ENCODE data around the gene ZNF385B. TPM values are rescaled to one million over a fixed set of nuclear protein-coding genes. Genes with fewer than 3 reads are reported as not detected.

Gene ZNF385B
- total and polyA plus RNA-seq, 9 donors = 4.8 to 20.9 (median 9.1) TPM

DNA sequence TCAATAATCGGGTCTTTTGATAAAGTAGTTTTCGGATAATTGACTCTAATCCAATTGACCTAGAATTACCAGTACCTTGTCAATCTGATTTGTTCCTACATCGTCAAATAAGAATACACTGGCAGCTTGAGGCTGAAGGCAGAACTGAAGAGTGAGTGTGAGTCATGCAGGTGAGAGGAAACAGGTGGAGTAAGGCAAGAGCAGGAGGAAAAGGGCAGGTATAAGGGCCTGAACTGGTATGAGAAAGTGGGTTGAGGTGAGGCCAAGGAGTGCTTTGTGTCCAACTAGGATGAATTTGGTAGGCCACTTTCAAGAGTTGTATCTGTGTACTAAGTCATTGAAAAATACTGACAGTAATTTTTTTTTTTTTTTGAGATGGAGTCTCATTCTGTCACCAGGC is 186.0 kb downstream of the ZNF385B start:
- H3K27ac ChIP-seq = no peak overlapping the region
- intact Hi-C loops (cut with DNase I) = no loop called here
- no peaks in the 10 kb centered on the region for H3K4me1 ChIP-seq (ENCODE audit: insufficient read depth)
- DNase-seq = no peak
- H3K4me3 ChIP-seq = no peak overlapping the region
- TF ChIP-seq POLR2A (IDR thresholded peaks at IDR 0.05) = no peak
- no peak for TF ChIP-seq EP300 (IDR thresholded peaks at IDR 0.05)
- TF ChIP-seq, protein P1, sequence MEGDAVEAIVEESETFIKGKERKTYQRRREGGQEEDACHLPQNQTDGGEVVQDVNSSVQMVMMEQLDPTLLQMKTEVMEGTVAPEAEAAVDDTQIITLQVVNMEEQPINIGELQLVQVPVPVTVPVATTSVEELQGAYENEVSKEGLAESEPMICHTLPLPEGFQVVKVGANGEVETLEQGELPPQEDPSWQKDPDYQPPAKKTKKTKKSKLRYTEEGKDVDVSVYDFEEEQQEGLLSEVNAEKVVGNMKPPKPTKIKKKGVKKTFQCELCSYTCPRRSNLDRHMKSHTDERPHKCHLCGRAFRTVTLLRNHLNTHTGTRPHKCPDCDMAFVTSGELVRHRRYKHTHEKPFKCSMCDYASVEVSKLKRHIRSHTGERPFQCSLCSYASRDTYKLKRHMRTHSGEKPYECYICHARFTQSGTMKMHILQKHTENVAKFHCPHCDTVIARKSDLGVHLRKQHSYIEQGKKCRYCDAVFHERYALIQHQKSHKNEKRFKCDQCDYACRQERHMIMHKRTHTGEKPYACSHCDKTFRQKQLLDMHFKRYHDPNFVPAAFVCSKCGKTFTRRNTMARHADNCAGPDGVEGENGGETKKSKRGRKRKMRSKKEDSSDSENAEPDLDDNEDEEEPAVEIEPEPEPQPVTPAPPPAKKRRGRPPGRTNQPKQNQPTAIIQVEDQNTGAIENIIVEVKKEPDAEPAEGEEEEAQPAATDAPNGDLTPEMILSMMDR (IDR thresholded peaks at IDR 0.05) = no peak
- WGBS, 3 donors = 94 to 99% (median 98%) methylated on average over 3 of the region's 3 CpGs
- no peaks in the 10 kb centered on the region for H3K36me3 ChIP-seq
- H3K27me3 ChIP-seq = no peaks in the 10 kb centered on the region
- no peaks in the 10 kb centered on the region for H3K9me3 ChIP-seq

DNA sequence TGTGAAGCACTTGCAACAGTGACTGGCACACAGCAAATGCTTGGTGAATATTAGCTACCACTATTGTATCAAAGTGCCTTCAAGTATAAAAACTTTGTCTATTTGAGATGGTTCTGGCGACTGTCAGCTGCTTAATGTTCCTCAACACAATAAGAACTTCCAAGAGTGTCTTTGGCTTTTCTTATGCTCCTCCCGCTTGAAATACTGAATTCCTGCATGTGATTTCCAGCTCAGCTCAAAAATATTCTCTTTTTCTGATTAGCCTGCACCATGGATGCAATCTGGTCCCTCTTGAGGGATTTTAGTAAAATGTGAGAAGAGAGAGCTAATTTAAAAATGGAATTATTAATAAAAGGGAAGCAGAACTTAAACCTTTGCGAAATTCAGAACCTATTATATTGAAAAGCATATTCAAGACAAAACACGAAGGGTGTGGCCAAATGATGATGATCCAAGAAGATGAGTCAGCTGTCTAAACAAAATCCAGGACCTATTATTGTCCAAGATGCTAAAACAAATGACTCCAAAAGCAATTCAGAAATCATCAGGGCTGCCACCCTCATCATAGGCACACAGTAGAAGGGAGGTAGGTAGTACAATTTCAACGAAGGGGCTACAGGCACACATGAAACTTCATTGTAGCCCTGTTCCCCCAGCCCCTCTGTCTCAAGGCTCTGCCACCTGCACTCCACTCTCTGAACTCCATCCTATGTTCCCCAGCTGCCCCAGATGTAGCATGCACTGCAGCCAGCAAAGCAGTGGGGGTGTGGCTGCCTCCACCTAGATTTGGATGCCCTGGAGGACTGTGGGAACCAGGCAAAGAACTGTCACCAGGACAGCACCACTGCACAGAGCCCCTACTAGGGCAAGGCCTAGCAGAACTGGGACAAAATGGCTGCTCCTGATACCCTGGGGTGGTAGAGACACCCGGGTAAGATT is 190.1 kb downstream of the ZNF385B start:
- no peaks in the 10 kb centered on the region for H3K9me3 ChIP-seq
- H3K4me3 ChIP-seq = no peak overlapping the region
- no peaks in the 10 kb centered on the region for H3K4me1 ChIP-seq (ENCODE audit: insufficient read depth)
- H3K27ac ChIP-seq = no peak overlapping the region
- WGBS, 3 donors = 85 to 91% (median 87%) methylated on average over 6 of the region's 6 CpGs
- DNase-seq = no peak
- no peaks in the 10 kb centered on the region for H3K36me3 ChIP-seq
- TF ChIP-seq, protein P1 (IDR thresholded peaks at IDR 0.05) = no peak
- TF ChIP-seq POLR2A (IDR thresholded peaks at IDR 0.05) = no peak
- no peak for TF ChIP-seq EP300 (IDR thresholded peaks at IDR 0.05)
- intact Hi-C loops (cut with DNase I) = no loop called here
- H3K27me3 ChIP-seq = no peaks in the 10 kb centered on the region

- TF ChIP-seq, protein P1 (IDR thresholded peaks at IDR 0.05) = no peak
- no peak for TF ChIP-seq POLR2A (IDR thresholded peaks at IDR 0.05)
- intact Hi-C loops (cut with DNase I) = no loop called here
- 90 to 94% (median 90%) methylated on average over 2 of the region's 2 CpGs for WGBS, 3 donors
Measured at GRCh38 chr2:179669196-179669595, 192.2 kb downstream of the ZNF385B start.

GRCh38 chr2:179664972-179665812 is 196.2 kb downstream of the ZNF385B start:
- intact Hi-C loops (cut with DNase I) = no loop called here
- WGBS, 3 donors = 90 to 94% (median 92%) methylated on average over 12 of the region's 12 CpGs

More at GRCh38 chr2:179669196-179669595, 192.2 kb downstream of the ZNF385B start:
- DNase-seq = no peak
- no peaks in the 10 kb centered on the region for H3K4me1 ChIP-seq (ENCODE audit: insufficient read depth)
- H3K27ac ChIP-seq = no peak overlapping the region
- H3K4me3 ChIP-seq = no peak overlapping the region
- H3K27me3 ChIP-seq = no peaks in the 10 kb centered on the region
- no peaks in the 10 kb centered on the region for H3K36me3 ChIP-seq
- no peaks in the 10 kb centered on the region for H3K9me3 ChIP-seq

More at GRCh38 chr2:179664972-179665812, 196.2 kb downstream of the ZNF385B start:
- no peak for DNase-seq
- H3K36me3 ChIP-seq = no peaks in the 10 kb centered on the region
- no peak overlapping the region for H3K27ac ChIP-seq
- H3K9me3 ChIP-seq = no peaks in the 10 kb centered on the region
- TF ChIP-seq POLR2A (IDR thresholded peaks at IDR 0.05) (no peak), EP300 (IDR thresholded peaks at IDR 0.05) (no peak)
- TF ChIP-seq, protein P1 (IDR thresholded peaks at IDR 0.05) = no peak
- no peaks in the 10 kb centered on the region for H3K4me1 ChIP-seq (ENCODE audit: insufficient read depth)
- no peak overlapping the region for H3K4me3 ChIP-seq
- H3K27me3 ChIP-seq = no peaks in the 10 kb centered on the region

Data from ovary (tissue), 9 donors.